Trophoblast cell (in vitro differentiated cells and primary cell): Measurements from ENCODE around the gene LRRC74A. TPM values are rescaled to one million over a fixed set of nuclear protein-coding genes. Genes with fewer than 3 reads are reported as not detected.

Source experiments
- DNase-seq, 2 donors: peaks; one replicate each; pipeline ENCODE4 v3.0.0-alpha.2; 2016
- H2AFZ ChIP-seq: 2 replicates; pipeline ENCODE4 v1.6.1; 2013; ENCODE audit warnings: low read length, moderate library complexity, mild to moderate bottlenecking; ENCODE audit not compliant: insufficient read depth, poor library complexity
- H2AK5ac ChIP-seq: 2 replicates; pipeline ENCODE4 v1.6.1; 2013; ENCODE audit warnings: mild to moderate bottlenecking, low read length
- H2BK120ac ChIP-seq: 2 replicates; pipeline ENCODE4 v1.6.1; 2013; ENCODE audit warnings: low read length, mild to moderate bottlenecking, moderate library complexity; ENCODE audit not compliant: insufficient read depth, poor library complexity
- H2BK12ac ChIP-seq: 2 replicates; pipeline ENCODE4 v1.6.1; 2013; ENCODE audit warnings: mild to moderate bottlenecking, low read length, moderate library complexity
- H2BK5ac ChIP-seq: 2 replicates; pipeline ENCODE4 v1.6.1; 2013; ENCODE audit warnings: low read length, low read depth, moderate library complexity, mild to moderate bottlenecking; ENCODE audit not compliant: poor library complexity
- H3K14ac ChIP-seq: 2 replicates; pipeline ENCODE4 v1.6.1; 2013; ENCODE audit warnings: mild to moderate bottlenecking, low read length
- H3K18ac ChIP-seq: 2 replicates; pipeline ENCODE4 v1.6.1; 2013; ENCODE audit warnings: mild to moderate bottlenecking, low read length
- H3K23ac ChIP-seq: 2 replicates; pipeline ENCODE4 v1.6.1; 2013; ENCODE audit warnings: low read length
- H3K27ac ChIP-seq: 2 replicates; pipeline ENCODE4 v1.5.1; 2013; ENCODE audit warnings: low read depth, mild to moderate bottlenecking, inconsistent platforms, low read length, moderate library complexity
- H3K27me3 ChIP-seq: 2 replicates; pipeline ENCODE4 v1.6.1; 2013; ENCODE audit warnings: inconsistent platforms, mild to moderate bottlenecking, low read length, moderate library complexity; ENCODE audit not compliant: insufficient read depth
- H3K36me3 ChIP-seq, 2 experiments: 1 replicate in 1 of 2; 2 replicates in 1 of 2; pipeline ENCODE4 v1.6.1; 2013; ENCODE audit warnings: low read length in 2 of 2, mild to moderate bottlenecking in 2 of 2, moderate library complexity in 1 of 2; ENCODE audit not compliant: insufficient read depth in 2 of 2, control insufficient read depth in 1 of 2
- H3K4ac ChIP-seq: 2 replicates; pipeline ENCODE4 v1.6.1; 2013; ENCODE audit warnings: low read depth, mild to moderate bottlenecking, low read length, moderate library complexity
- H3K4me1 ChIP-seq, 2 experiments: 1 replicate in 1 of 2; 2 replicates in 1 of 2; pipeline ENCODE4 v1.6.1; 2013; ENCODE audit warnings: low read length in 2 of 2, mild to moderate bottlenecking in 2 of 2, moderate library complexity in 1 of 2; ENCODE audit not compliant: insufficient read depth in 2 of 2, control insufficient read depth in 1 of 2
- H3K4me2 ChIP-seq: 2 replicates; pipeline ENCODE4 v1.6.1; 2013; ENCODE audit warnings: inconsistent platforms, mild to moderate bottlenecking, low read length, moderate library complexity
- H3K4me3 ChIP-seq: 2 replicates; pipeline ENCODE4 v1.5.1; 2013; ENCODE audit warnings: mild to moderate bottlenecking, low read depth, low read length, inconsistent platforms
- H3K79me1 ChIP-seq: one replicate; pipeline ENCODE4 v1.6.1; 2013; ENCODE audit warnings: low read length
- H3K79me2 ChIP-seq: 2 replicates; pipeline ENCODE4 v1.6.1; 2013; ENCODE audit warnings: low read length, mild to moderate bottlenecking; ENCODE audit not compliant: control insufficient read depth, insufficient read depth, poor library complexity
- H3K9ac ChIP-seq: 2 replicates; pipeline ENCODE4 v1.6.1; 2013; ENCODE audit warnings: mild to moderate bottlenecking, low read length
- H3K9me3 ChIP-seq: 2 replicates; pipeline ENCODE4 v1.6.1; 2013; ENCODE audit warnings: low read depth, mild to moderate bottlenecking, control low read depth, inconsistent platforms, low read length; ENCODE audit not compliant: insufficient read depth
- H4K12ac ChIP-seq: 2 replicates; pipeline ENCODE4 v1.6.1; 2013; ENCODE audit warnings: low read depth, mild to moderate bottlenecking, low read length, moderate library complexity
- H4K8ac ChIP-seq: 2 replicates; pipeline ENCODE4 v1.6.1; 2013; ENCODE audit warnings: low read depth, mild to moderate bottlenecking, low read length, moderate library complexity
- H4K91ac ChIP-seq: one replicate; pipeline ENCODE4 v1.6.1; 2013; ENCODE audit warnings: low read depth, mild to moderate bottlenecking, low read length, moderate library complexity
- WGBS: extraction: QIAGEN DNeasy Blood & Tissue Kit; methylation state at CpG from one replicate; pipeline ENCODE4 v1.1.7; 2013; ENCODE audit warnings: missing lambda C conversion rate; ENCODE audit not compliant: insufficient read length, insufficient coverage; ENCODE audit errors: extremely low coverage; 5-methylcytosine and 5-hydroxymethylcytosine counted together
- polyA plus RNA-seq: library from polyadenylated mRNA; stranded (reverse); fragments of 200-250 nt; gene quantifications from 2 replicates; pipeline ENCODE4 v1.2.3, GENCODE V29; 2013

The LRRC74A gene
- polyA plus RNA-seq: not detected in 2 replicates

DNA sequence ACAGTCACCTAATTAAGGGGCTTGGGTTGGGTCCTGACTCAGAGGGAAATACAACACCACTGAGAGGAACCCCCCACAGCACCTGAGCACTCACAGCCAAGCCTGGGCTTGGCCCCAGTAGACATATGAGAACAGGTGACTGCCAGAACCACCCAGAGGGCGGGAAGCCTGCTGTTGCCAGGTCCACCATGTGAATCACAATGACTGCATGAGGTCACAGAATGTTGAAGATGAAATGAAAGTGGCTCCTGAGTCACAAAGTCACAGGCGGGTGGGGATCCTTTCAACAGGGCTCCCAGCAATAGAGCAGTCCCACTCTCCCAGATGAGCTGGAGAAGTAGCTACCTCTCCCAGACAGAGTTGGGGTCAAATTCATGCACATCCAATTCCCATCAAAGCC is at the start of gene LRRC74A:
Gene LRRC74A (plus strand): TSS at position 287 of the 400 bp plus-strand sequence. CDS start 290 bp downstream, outside the sequence.
- Histone ChIP-seq H3K14ac (no peak within 1 kb of the TSS), H3K4me3 (no peak within 1 kb of the TSS), H3K9ac (no peak within 1 kb of the TSS), H2BK120ac (no peak within 1 kb of the TSS), H2BK12ac (no peak within 1 kb of the TSS), H3K9me3 (peaks cover 5% of the 10 kb centered on the region), H3K4me1 (no peaks in the 10 kb centered on the region), H4K12ac (no peak within 1 kb of the TSS), H3K23ac (no peak within 1 kb of the TSS), H3K4me2 (no peak within 1 kb of the TSS), H2AK5ac (no peak within 1 kb of the TSS), H4K91ac (no peak within 1 kb of the TSS), H3K4ac (no peak within 1 kb of the TSS), H3K36me3 (no peaks in the 10 kb centered on the region), H3K27ac (no peak within 1 kb of the TSS), H3K18ac (no peak within 1 kb of the TSS), H3K27me3 (no peaks in the 10 kb centered on the region), H3K79me1 (no peaks in the 10 kb centered on the region), H4K8ac (no peak within 1 kb of the TSS), H2AFZ (no peak within 1 kb of the TSS), H3K79me2 (no peaks in the 10 kb centered on the region), H2BK5ac (no peak within 1 kb of the TSS)
- DNase-seq: no peak
- WGBS: no CpG with 5 or more reads among the region's 2 CpGs

- no peak overlapping the region for H2BK5ac ChIP-seq
These were observed 49.6 kb upstream of the LRRC74A start for GRCh38 chr14:76776428-76777251.

GRCh38 chr14:76777721-76778120 is 48.5 kb upstream of the LRRC74A start:
- H2AFZ ChIP-seq: no peak overlapping the region
- no peaks in the 10 kb centered on the region for H3K79me2 ChIP-seq
- no peak overlapping the region for H3K4me2 ChIP-seq
- no peak overlapping the region for H3K27ac ChIP-seq
- no peak overlapping the region for H3K4ac ChIP-seq
- no CpG with 5 or more reads among the region's 9 CpGs for WGBS
- no peak overlapping the region for H2BK5ac ChIP-seq
- H2AK5ac ChIP-seq: no peak overlapping the region
- no peak overlapping the region for H3K4me3 ChIP-seq
- no peak overlapping the region for H4K91ac ChIP-seq
- H3K9ac ChIP-seq: no peak overlapping the region
- H3K23ac ChIP-seq: no peak overlapping the region
- H3K9me3 ChIP-seq: no peaks in the 10 kb centered on the region
- H3K27me3 ChIP-seq: no peaks in the 10 kb centered on the region
- H3K14ac ChIP-seq: no peak overlapping the region
- no peak overlapping the region for H2BK120ac ChIP-seq
- H3K4me1 ChIP-seq: peaks cover 12 to 13% of the 10 kb centered on the region in 2 experiments
- no peak overlapping the region for H2BK12ac ChIP-seq
- peaks cover 8% of the 10 kb centered on the region for H3K79me1 ChIP-seq
- no peak overlapping the region for H4K12ac ChIP-seq
- no peak overlapping the region for H4K8ac ChIP-seq
- peaks cover 9 to 10% of the 10 kb centered on the region in 2 experiments for H3K36me3 ChIP-seq
- DNase-seq: no peak
- no peak overlapping the region for H3K18ac ChIP-seq

More at GRCh38 chr14:76776428-76777251, 49.6 kb upstream of the LRRC74A start:
- peaks cover 13% of the 10 kb centered on the region for H3K79me1 ChIP-seq
- no peak for DNase-seq
- H3K27me3 ChIP-seq: no peaks in the 10 kb centered on the region
- no peak overlapping the region for H3K9ac ChIP-seq
- no peak overlapping the region for H4K12ac ChIP-seq
- peaks cover 0 to 3% of the 10 kb centered on the region in 2 experiments for H3K36me3 ChIP-seq
- no peak overlapping the region for H3K14ac ChIP-seq
- WGBS: no CpG with 5 or more reads among the region's 10 CpGs
- H3K4ac ChIP-seq: no peak overlapping the region
- H3K9me3 ChIP-seq: no peaks in the 10 kb centered on the region
- H2BK120ac ChIP-seq: no peak overlapping the region
- no peak overlapping the region for H3K4me3 ChIP-seq
- H4K8ac ChIP-seq: no peak overlapping the region
- H3K4me1 ChIP-seq: peaks cover 18 to 19% of the 10 kb centered on the region in 2 experiments
- H3K23ac ChIP-seq: no peak overlapping the region
- no peak overlapping the region for H3K4me2 ChIP-seq
- no peak overlapping the region for H2BK12ac ChIP-seq
- H3K79me2 ChIP-seq: no peaks in the 10 kb centered on the region
- no peak overlapping the region for H3K27ac ChIP-seq
- H2AFZ ChIP-seq: no peak overlapping the region
- H3K18ac ChIP-seq: no peak overlapping the region
- H2AK5ac ChIP-seq: no peak overlapping the region
- no peak overlapping the region for H4K91ac ChIP-seq

DNA sequence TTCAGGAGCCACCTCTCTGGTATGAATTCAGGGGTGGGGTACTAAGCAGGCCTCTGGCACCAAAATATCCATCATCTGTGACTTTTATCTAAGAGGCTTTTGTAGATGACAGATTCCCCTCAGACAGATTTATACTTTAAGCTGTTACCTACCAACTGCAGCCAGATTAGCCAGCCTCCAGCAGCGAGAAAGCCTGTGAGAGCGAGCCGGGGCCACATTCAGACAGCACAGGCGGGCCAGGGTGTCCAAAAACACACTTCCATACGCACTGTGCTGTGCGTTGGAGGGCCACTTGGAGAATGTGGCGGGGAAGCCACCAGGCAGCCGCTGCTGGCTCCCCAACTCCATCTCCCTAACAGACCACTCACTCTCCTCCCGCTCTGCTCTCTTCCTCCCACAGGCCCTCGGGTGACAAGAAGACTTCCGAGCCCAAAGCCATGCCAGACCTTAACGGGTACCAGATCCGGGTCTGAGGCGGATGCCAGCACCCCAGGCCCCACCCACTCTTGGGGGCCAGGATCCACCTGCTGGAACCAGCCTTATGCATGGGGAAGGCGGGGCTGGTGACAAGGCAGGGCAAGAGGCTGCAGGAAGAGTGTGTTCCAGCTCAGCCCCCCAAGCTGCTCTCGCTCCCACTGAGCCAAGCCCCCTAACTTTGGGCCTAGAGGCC is 47.5 kb upstream of the LRRC74A start:
- H3K4me2 ChIP-seq: no peak overlapping the region

More for the DNA sequence above, 47.5 kb upstream of the LRRC74A start:
- Histone ChIP-seq H3K27me3 (no peaks in the 10 kb centered on the region), H2BK120ac (no peak overlapping the region), H2BK12ac (no peak overlapping the region), H2AK5ac (no peak overlapping the region), H3K18ac (no peak overlapping the region), H3K4me1 (peaks cover 4% of the 10 kb centered on the region in 2 experiments), H3K79me2 (no peaks in the 10 kb centered on the region), H3K9me3 (no peaks in the 10 kb centered on the region), H3K79me1 (peaks cover 3% of the 10 kb centered on the region), H3K27ac (no peak overlapping the region), H3K23ac (no peak overlapping the region), H2AFZ (no peak overlapping the region), H4K8ac (no peak overlapping the region), H3K4me3 (no peak overlapping the region), H4K12ac (no peak overlapping the region), H3K36me3 (peaks cover 10 to 12% of the 10 kb centered on the region in 2 experiments), H2BK5ac (no peak overlapping the region), H3K4ac (no peak overlapping the region), H3K9ac (no peak overlapping the region), H3K14ac (no peak overlapping the region), H4K91ac (no peak overlapping the region)
- no CpG with 5 or more reads among the region's 16 CpGs for WGBS
- DNase-seq: no peak
